H9 (cell line): ENCODE results near the gene ATG12. TPM values are rescaled to one million over a fixed set of nuclear protein-coding genes. Genes with fewer than 3 reads are reported as not detected.

Source experiments
- DNase-seq: peaks from one replicate; pipeline ENCODE4 v3.0.0-alpha.2; 2017
- H2AFZ ChIP-seq: one replicate; pipeline ENCODE4 v1.6.1; 2013; ENCODE audit warnings: mild to moderate bottlenecking, low read length, control low read depth, moderate library complexity
- H2AK5ac ChIP-seq: 2 replicates; pipeline ENCODE4 v1.6.1; 2013; ENCODE audit warnings: low read length, control low read depth, mixed read lengths; ENCODE audit not compliant: insufficient read length
- H2BK120ac ChIP-seq: one replicate; pipeline ENCODE4 v1.6.1; 2013; ENCODE audit warnings: low read depth, mild to moderate bottlenecking, low read length, control low read depth, inconsistent platforms; ENCODE audit not compliant: poor library complexity, severe bottlenecking
- H2BK12ac ChIP-seq: 2 replicates; pipeline ENCODE4 v1.6.1; 2013; ENCODE audit warnings: low read length, control low read depth, mixed read lengths, low read depth; ENCODE audit not compliant: insufficient read length
- H2BK15ac ChIP-seq: 2 replicates; pipeline ENCODE4 v1.6.1; 2013; ENCODE audit warnings: low read depth, low read length, control low read depth
- H2BK20ac ChIP-seq: one replicate; pipeline ENCODE4 v1.6.1; 2013; ENCODE audit warnings: low read depth, mild to moderate bottlenecking, low read length, control low read depth, inconsistent platforms; ENCODE audit not compliant: poor library complexity, severe bottlenecking
- H2BK5ac ChIP-seq: 2 replicates; pipeline ENCODE4 v1.6.1; 2013; ENCODE audit warnings: low read length, control low read depth, mixed read lengths; ENCODE audit not compliant: insufficient read length
- H3K14ac ChIP-seq: 2 replicates; pipeline ENCODE4 v1.6.1; 2013; ENCODE audit warnings: low read length, control low read depth; ENCODE audit not compliant: insufficient read depth
- H3K18ac ChIP-seq: 2 replicates; pipeline ENCODE4 v1.6.1; 2013; ENCODE audit warnings: low read depth, mild to moderate bottlenecking, mixed read lengths, low read length, control low read depth; ENCODE audit not compliant: insufficient read length
- H3K23ac ChIP-seq: 2 replicates; pipeline ENCODE4 v1.6.1; 2013; ENCODE audit warnings: low read length, control low read depth, mixed read lengths, low read depth; ENCODE audit not compliant: insufficient read length
- H3K23me2 ChIP-seq: 2 replicates; pipeline ENCODE4 v1.6.1; 2013; ENCODE audit warnings: low read depth, mild to moderate bottlenecking, mixed read lengths, low read length, control low read depth; ENCODE audit not compliant: insufficient read length, poor library complexity, severe bottlenecking
- H3K27ac ChIP-seq: 2 replicates; pipeline ENCODE4 v1.5.1; 2013; ENCODE audit warnings: low read length, control low read depth, mixed read lengths, low read depth; ENCODE audit not compliant: insufficient read length
- H3K27me3 ChIP-seq: 2 replicates; pipeline ENCODE4 v1.6.1; 2013; ENCODE audit warnings: low read length, control low read depth, inconsistent platforms; ENCODE audit not compliant: insufficient read depth
- H3K4ac ChIP-seq: 2 replicates; pipeline ENCODE4 v1.6.1; 2013; ENCODE audit warnings: low read depth, mild to moderate bottlenecking, control low read depth, inconsistent platforms, low read length, moderate library complexity
- H3K4me1 ChIP-seq: 2 replicates; pipeline ENCODE4 v1.6.1; 2013; ENCODE audit warnings: low read length, control low read depth, inconsistent platforms; ENCODE audit not compliant: insufficient read depth
- H3K4me2 ChIP-seq: 2 replicates; pipeline ENCODE4 v1.6.1; 2013; ENCODE audit warnings: low read length, control low read depth, mixed read lengths; ENCODE audit not compliant: insufficient read length, insufficient read depth
- H3K56ac ChIP-seq: 2 replicates; pipeline ENCODE4 v1.6.1; 2013; ENCODE audit warnings: low read depth, mild to moderate bottlenecking, mixed read lengths, low read length, control low read depth; ENCODE audit not compliant: insufficient read length
- H3K79me1 ChIP-seq: 2 replicates; pipeline ENCODE4 v1.6.1; 2013; ENCODE audit warnings: low read depth, mild to moderate bottlenecking, moderate library complexity, low read length, control low read depth, inconsistent platforms; ENCODE audit not compliant: insufficient read depth, poor library complexity, severe bottlenecking
- H3K79me2 ChIP-seq: 2 replicates; pipeline ENCODE4 v1.6.1; 2013; ENCODE audit warnings: low read length, control low read depth, inconsistent platforms; ENCODE audit not compliant: insufficient read depth
- H3K9ac ChIP-seq: 2 replicates; pipeline ENCODE4 v1.6.1; 2013; ENCODE audit warnings: low read length, control low read depth, mixed read lengths; ENCODE audit not compliant: insufficient read length; ENCODE audit errors: extremely low read depth
- H3K9me3 ChIP-seq: one replicate; pipeline ENCODE4 v1.6.1; 2013; ENCODE audit warnings: low read depth, low read length, inconsistent platforms; ENCODE audit not compliant: control insufficient read depth
- H3T11ph ChIP-seq: one replicate; pipeline ENCODE4 v1.6.1; 2013; ENCODE audit warnings: mild to moderate bottlenecking, low read length, control low read depth, inconsistent platforms
- H4K20me1 ChIP-seq: one replicate; pipeline ENCODE4 v1.6.1; 2013; ENCODE audit not compliant: control insufficient read depth, insufficient read length, insufficient read depth
- H4K5ac ChIP-seq: 2 replicates; pipeline ENCODE4 v1.6.1; 2013; ENCODE audit warnings: low read depth, mild to moderate bottlenecking, mixed read lengths, low read length, control low read depth; ENCODE audit not compliant: insufficient read length
- H4K8ac ChIP-seq: replicated peaks from 2 replicates; pipeline ENCODE4 v1.6.1; 2013; ENCODE audit warnings: low read length, control low read depth, mixed read lengths, low read depth; ENCODE audit not compliant: insufficient read length
- H4K91ac ChIP-seq: 2 replicates; pipeline ENCODE4 v1.6.1; 2013; ENCODE audit warnings: low read depth, mild to moderate bottlenecking, moderate library complexity, mixed read lengths, low read length, control low read depth; ENCODE audit not compliant: insufficient read length
- H3K27ac Mint-ChIP-seq, 3 experiments: 2 replicates in 2 of 3; 3 replicates in 1 of 3; pipeline ENCODE4 v1.8.0; 2020 to 2021; ENCODE audit warnings: mixed read lengths in 3 of 3, mild to moderate bottlenecking in 1 of 3, moderate library complexity in 1 of 3
- H3K27me3 Mint-ChIP-seq: 2 replicates; pipeline ENCODE4 v1.8.0; 2021; ENCODE audit warnings: low read depth, mild to moderate bottlenecking, moderate library complexity, mixed read lengths
- H3K36me3 Mint-ChIP-seq, 3 experiments: 2 replicates in 2 of 3; 3 replicates in 1 of 3; pipeline ENCODE4 v1.8.0; 2020 to 2021; ENCODE audit warnings: low read depth in 3 of 3, mixed read lengths in 3 of 3; ENCODE audit not compliant: insufficient read depth in 1 of 3
- H3K4me1 Mint-ChIP-seq, 2 experiments: 2 replicates each; pipeline ENCODE4 v1.8.0; 2020; ENCODE audit warnings: mixed read lengths in 2 of 2
- H3K4me3 Mint-ChIP-seq, 2 experiments: 2 replicates in 1 of 2; 3 replicates in 1 of 2; pipeline ENCODE4 v1.8.0; 2020 to 2021; ENCODE audit warnings: mild to moderate bottlenecking in 2 of 2, mixed read lengths in 2 of 2, moderate library complexity in 1 of 2
- H3K9me3 Mint-ChIP-seq, 2 experiments: 2 replicates in 1 of 2; 3 replicates in 1 of 2; pipeline ENCODE4 v1.8.0; 2020; ENCODE audit warnings: mild to moderate bottlenecking in 2 of 2, mixed read lengths in 2 of 2, moderate library complexity in 1 of 2
- CTCF ChIP-seq: fragments of 200-600 bp; sonication (generic); conservative IDR thresholded peaks from 3 replicates; pipeline ENCODE4 v1.8.0; 2021; ENCODE audit warnings: antibody characterized with exemption, mild to moderate bottlenecking
- WGBS: extraction: QIAGEN DNeasy Blood & Tissue Kit; methylation state at CpG from one replicate; pipeline ENCODE4 v1.1.7; 2013; ENCODE audit warnings: missing lambda C conversion rate, low lambda C conversion rate, mixed read lengths; ENCODE audit not compliant: insufficient read length; ENCODE audit errors: extremely low coverage; 5-methylcytosine and 5-hydroxymethylcytosine counted together
- total RNA-seq: library from RNA; stranded (reverse); gene quantifications from 2 replicates; pipeline ENCODE4 v1.2.1, GENCODE V29; 2021

Gene ATG12
- total RNA-seq, 1 experiment from 2014 or later = 52.9 TPM

DNA sequence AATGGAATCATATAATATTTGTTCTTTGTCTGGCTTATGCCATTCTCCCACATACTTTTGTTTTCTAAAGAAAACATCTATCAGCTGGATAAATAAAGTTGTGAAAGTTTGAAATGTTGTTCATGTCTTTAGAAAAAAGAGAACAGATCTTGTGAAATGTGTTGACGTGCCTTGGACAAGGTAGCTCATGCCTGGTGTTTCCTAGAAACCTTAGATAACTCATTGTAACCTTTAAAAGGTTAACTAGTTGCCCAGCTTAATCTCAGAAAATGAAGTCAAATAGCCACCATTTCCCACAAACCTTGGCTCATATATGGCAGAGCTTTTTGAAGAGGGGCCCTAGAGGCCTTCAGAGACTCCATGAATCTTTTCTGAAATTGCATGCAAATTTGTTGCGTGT lies 40.2 kb downstream of the ATG12 start:
- Histone ChIP-seq H4K8ac (no peak overlapping the region), H3K27me3 (no peaks in the 10 kb centered on the region), H2BK20ac (no peak overlapping the region), H2AFZ (no peak overlapping the region), H2BK120ac (no peak overlapping the region), H3K9ac (no peak overlapping the region), H3K23ac (no peak overlapping the region), H3K4me2 (no peak overlapping the region), H3K27ac (no peak overlapping the region), H2BK5ac (no peak overlapping the region), H3K56ac (no peak overlapping the region), H3T11ph (no peak overlapping the region), H2BK12ac (no peak overlapping the region), H4K91ac (no peak overlapping the region), H4K20me1 (no peaks in the 10 kb centered on the region), H3K9me3 (no peaks in the 10 kb centered on the region), H4K5ac (no peak overlapping the region), H2BK15ac (no peak overlapping the region), H2AK5ac (no peak overlapping the region), H3K23me2 (no peaks in the 10 kb centered on the region), H3K14ac (no peak overlapping the region), H3K18ac (no peak overlapping the region), H3K79me2 (no peaks in the 10 kb centered on the region), H3K4ac (no peak overlapping the region), H3K79me1 (no peaks in the 10 kb centered on the region), H3K4me1 (no peaks in the 10 kb centered on the region)
- peaks cover under 1% of the 10 kb centered on the region in 2 experiments; a peak in 3 of 4 replicates for H3K4me1 Mint-ChIP-seq
- H3K36me3 Mint-ChIP-seq = peaks cover 2 to 11% (median 5%) of the 10 kb centered on the region in 3 experiments; a peak in 4 of 7 replicates
- H3K4me3 Mint-ChIP-seq = no peak overlapping the region
- DNase-seq = no peak
- H3K27ac Mint-ChIP-seq = no peak overlapping the region
- no peak for TF ChIP-seq CTCF
- H3K27me3 Mint-ChIP-seq = no peaks in the 10 kb centered on the region
- H3K9me3 Mint-ChIP-seq = no peaks in the 10 kb centered on the region
- no CpG with 5 or more reads among the region's 2 CpGs for WGBS
